Stomach (tissue), 4 donors: ENCODE results near the gene NMT1.

Source experiments
- CTCF ChIP-seq, 7 experiments: fragments of 450-650 bp in 4 of 7; fragments of 200-600 bp in 3 of 7; sonication (generic) in 3 of 7; IDR thresholded peaks; one replicate each; pipeline ENCODE4 v1.5.1; 2016 to 2019; ENCODE audit warnings: antibody characterized with exemption in 7 of 7, control low read depth in 2 of 7, mild to moderate bottlenecking in 1 of 7
- POLR2A ChIP-seq, 4 donors: fragments of 450-650 bp; IDR thresholded peaks; one replicate each; pipeline ENCODE4 v1.6.1; 2016; ENCODE audit warnings: antibody characterized with exemption in 4 of 4, control low read depth in 2 of 4, mild to moderate bottlenecking in 1 of 4, moderate library complexity in 1 of 4

GRCh38 chr17:45029096-45029495, 32.0 kb upstream of the NMT1 start:
- TF ChIP-seq CTCF (IDR thresholded peaks at IDR 0.05) (no peak), POLR2A (IDR thresholded peaks at IDR 0.05) (no peak)
